ENCODE results near the gene SIRT7. TPM values are rescaled to one million over a fixed set of nuclear protein-coding genes. Genes with fewer than 3 reads are reported as not detected.

The SIRT7 gene
- total RNA-seq, 4 donors from 2014 or later: 52.6 to 81.0 (median 60.7) TPM

DNA sequence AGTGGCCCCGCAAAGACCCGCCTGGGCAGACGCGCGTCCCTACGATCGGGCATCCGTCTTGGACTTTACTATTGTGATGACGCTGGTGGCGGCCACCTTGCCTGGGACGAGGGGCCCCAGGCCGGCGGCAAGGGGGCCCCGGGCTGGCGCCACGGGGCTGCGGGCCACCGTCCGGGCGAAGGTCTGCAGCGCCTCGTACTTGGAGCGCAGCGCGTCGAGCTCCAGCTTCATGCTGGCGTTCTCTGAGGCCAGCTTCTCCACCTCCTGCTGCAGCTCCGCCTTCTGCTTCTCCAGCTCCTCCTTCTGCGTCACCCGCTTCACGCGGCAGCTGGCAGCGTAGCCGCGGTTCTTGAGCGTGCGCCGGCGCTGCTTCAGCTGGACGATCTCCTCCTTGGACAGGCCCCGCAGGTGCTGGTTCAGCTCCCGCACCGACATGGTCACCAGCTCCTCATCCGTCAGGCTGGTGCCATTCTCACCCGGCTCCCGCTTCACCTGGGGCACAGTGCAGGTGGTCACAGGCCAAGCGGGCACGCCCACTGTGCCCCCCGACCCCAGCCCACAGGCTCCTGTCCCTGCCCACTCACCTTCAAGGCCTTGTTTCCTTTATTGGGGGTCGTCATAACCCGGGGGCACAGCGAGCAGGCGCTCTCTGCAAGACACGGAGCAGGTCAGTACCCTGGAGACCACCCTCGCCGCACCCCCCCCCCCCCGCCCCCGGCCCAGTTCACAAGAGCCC, 4.8 kb upstream of the SIRT7 start:
- H3K4me3 ChIP-seq: peak overlapping the region; percentile 28 to 60 (median 38)
- peaks cover 11 to 41% (median 17%) of the 10 kb centered on the region in 3 donors for H3K36me3 ChIP-seq
- TF ChIP-seq, protein P1, sequence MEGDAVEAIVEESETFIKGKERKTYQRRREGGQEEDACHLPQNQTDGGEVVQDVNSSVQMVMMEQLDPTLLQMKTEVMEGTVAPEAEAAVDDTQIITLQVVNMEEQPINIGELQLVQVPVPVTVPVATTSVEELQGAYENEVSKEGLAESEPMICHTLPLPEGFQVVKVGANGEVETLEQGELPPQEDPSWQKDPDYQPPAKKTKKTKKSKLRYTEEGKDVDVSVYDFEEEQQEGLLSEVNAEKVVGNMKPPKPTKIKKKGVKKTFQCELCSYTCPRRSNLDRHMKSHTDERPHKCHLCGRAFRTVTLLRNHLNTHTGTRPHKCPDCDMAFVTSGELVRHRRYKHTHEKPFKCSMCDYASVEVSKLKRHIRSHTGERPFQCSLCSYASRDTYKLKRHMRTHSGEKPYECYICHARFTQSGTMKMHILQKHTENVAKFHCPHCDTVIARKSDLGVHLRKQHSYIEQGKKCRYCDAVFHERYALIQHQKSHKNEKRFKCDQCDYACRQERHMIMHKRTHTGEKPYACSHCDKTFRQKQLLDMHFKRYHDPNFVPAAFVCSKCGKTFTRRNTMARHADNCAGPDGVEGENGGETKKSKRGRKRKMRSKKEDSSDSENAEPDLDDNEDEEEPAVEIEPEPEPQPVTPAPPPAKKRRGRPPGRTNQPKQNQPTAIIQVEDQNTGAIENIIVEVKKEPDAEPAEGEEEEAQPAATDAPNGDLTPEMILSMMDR (IDR thresholded peaks at IDR 0.05): no peak
- TF ChIP-seq POLR2A (IDR thresholded peaks at IDR 0.05): no peak
- H3K27ac ChIP-seq: peak overlapping the region; percentile 81 to 99 (median 90)
- peaks cover 64 to 88% (median 69%) of the 10 kb centered on the region in 3 donors for H3K4me1 ChIP-seq
- no peaks in the 10 kb centered on the region for H3K27me3 ChIP-seq
- intact Hi-C loops (cut with DNase I): no loop called here
- H3K9me3 ChIP-seq: no peaks in the 10 kb centered on the region
- WGBS, 2 donors: 88 to 98% methylated on average over 18 to 40 of the region's 58 CpGs
- no peak for DNase-seq

DNA sequence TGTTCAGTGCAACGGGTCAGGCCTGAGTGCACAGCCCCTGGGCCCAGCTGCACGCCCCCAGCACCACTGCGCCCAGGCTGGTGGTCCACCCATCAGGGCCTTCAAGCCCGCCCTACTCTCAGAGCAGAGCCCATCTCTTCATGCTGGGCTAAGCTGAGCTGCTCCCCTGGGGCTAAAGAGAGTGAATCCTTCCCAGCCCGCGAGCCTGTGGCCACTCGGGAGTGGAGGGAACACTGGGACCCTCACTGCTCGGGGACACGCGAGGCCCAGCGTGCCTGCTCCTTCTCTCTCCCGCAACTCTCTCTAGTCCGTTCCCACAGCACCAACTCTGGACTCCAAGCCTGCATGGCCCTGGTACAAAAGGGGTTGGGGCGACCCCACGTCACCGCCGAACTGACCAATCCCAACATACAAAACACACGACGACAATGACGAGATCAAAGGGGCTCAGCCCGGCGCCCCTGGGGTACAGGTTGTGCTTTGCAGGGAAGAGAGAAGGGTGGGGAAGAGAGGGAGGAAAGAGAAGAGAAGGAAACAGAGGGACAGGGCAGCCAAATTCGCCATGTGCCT, 4.1 kb upstream of the SIRT7 start:
- intact Hi-C loops (cut with DNase I): no loop called here
- peaks cover 11 to 41% (median 17%) of the 10 kb centered on the region in 3 donors for H3K36me3 ChIP-seq
- DNase-seq: no peak
- WGBS, 2 donors: 67 to 97% methylated on average over 3 to 5 of the region's 23 CpGs
- TF ChIP-seq, protein P1 (IDR thresholded peaks at IDR 0.05): no peak
- no peak for TF ChIP-seq POLR2A (IDR thresholded peaks at IDR 0.05)
- no peaks in the 10 kb centered on the region for H3K27me3 ChIP-seq
- H3K9me3 ChIP-seq: no peaks in the 10 kb centered on the region
- no peak overlapping the region for H3K4me3 ChIP-seq
- peak overlapping the region in 3 of 4 donors; percentile 21 to 99 (median 81) for H3K27ac ChIP-seq
- H3K4me1 ChIP-seq: peaks cover 67 to 92% (median 73%) of the 10 kb centered on the region in 3 donors

DNA sequence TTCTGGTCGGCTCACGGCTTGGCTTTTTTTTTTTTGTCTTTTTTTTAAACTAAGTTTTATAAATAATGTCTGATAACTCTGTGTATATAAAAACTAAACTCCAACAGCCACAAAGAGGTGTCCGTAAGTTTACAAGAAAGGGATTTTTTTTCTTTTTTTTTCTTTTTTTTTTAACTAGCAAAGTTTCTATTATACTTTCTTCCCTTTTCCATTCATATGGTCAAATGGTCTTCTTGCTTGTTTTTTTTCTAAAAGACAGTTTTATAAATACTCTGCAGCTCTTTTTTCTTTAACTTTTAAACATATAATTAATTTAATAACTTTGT, 3.5 kb upstream of the SIRT7 start:
- Histone ChIP-seq H3K36me3 (peaks cover 11 to 41% (median 17%) of the 10 kb centered on the region in 3 donors), H3K4me1 (peaks cover 73 to 96% (median 77%) of the 10 kb centered on the region in 3 donors), H3K4me3 (no peak overlapping the region), H3K27ac (peak overlapping the region in 2 of 4 donors; percentile 21 to 99), H3K27me3 (no peaks in the 10 kb centered on the region), H3K9me3 (no peaks in the 10 kb centered on the region)
- intact Hi-C loops (cut with DNase I): no loop called here
- TF ChIP-seq, protein P1 (IDR thresholded peaks at IDR 0.05): no peak
- no peak for TF ChIP-seq POLR2A (IDR thresholded peaks at IDR 0.05)
- DNase-seq: no peak
- WGBS, 2 donors: 83 to 88% methylated on average over 3 of the region's 3 CpGs

DNA sequence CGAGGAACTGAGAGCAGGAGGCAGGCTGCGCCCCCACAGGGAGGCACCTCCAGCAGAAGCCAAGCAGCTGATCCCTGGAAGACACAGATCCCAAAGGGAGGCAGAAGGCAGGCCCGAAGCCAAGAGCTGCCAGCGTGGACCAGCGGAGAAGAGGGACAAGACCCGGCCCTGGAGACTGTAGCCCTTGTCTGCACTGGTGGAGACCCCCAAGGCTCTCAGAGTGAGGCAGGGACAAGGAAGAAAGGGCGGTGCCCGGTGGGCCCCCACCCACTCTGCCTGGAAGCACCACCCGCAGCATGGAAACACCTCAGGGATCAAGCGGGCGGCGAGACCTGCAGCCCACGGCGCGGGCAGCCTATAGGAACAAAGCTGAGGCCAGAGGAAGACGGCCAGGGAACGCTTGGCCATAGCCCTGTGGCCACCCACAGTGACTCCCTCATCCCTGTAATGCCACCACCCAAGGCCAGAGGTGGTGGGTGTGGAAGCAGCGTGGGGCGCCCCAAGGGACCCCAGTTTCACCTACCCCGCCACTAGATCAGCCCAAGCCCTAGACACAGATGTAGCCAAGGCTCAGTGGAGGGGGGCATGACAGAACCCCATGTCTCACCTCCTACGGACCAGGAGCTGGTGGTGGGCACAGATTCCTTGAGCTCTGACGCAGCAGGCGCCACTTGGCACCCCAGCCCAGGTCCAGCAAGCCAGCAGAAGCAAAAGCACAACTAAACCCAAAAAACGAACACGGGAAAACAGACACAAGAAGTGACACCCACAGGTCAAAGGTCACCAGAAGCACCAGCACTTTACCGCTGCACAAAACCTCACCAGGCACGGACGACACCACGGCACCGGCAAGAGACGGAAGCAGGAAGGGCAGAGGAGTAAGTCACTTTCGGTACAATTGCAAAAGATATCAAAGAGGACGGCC, 2.9 kb upstream of the SIRT7 start:
- Histone ChIP-seq H3K27ac (peak overlapping the region in 3 of 4 donors; percentile 84 to 99 (median 98)), H3K27me3 (no peaks in the 10 kb centered on the region), H3K4me1 (peaks cover 74 to 96% (median 75%) of the 10 kb centered on the region in 3 donors), H3K9me3 (no peaks in the 10 kb centered on the region), H3K4me3 (no peak overlapping the region), H3K36me3 (peaks cover 11 to 43% (median 19%) of the 10 kb centered on the region in 3 donors)
- intact Hi-C loops (cut with DNase I): no loop called here
- WGBS, 2 donors: 78 to 80% methylated on average over 16 of the region's 33 CpGs
- DNase-seq: no peak
- TF ChIP-seq, protein P1 (IDR thresholded peaks at IDR 0.05): no peak
- TF ChIP-seq POLR2A (IDR thresholded peaks at IDR 0.05): no peak
